Neuronal stem cell (in vitro differentiated cells): ENCODE measurements around the gene ST8SIA6.

Source experiments
- DNase-seq: peaks from one replicate; pipeline ENCODE4 v3.0.0-alpha.2; 2013; ENCODE audit warnings: low spot score
- H2AFZ ChIP-seq: one replicate; pipeline ENCODE4 v1.6.1; 2013; ENCODE audit warnings: mild to moderate bottlenecking, low read length, inconsistent platforms
- H2AK5ac ChIP-seq: 2 replicates; pipeline ENCODE4 v1.6.1; 2013; ENCODE audit warnings: low read depth, mild to moderate bottlenecking, inconsistent platforms, low read length, moderate library complexity, mixed read lengths
- H2BK120ac ChIP-seq: 2 replicates; pipeline ENCODE4 v1.6.1; 2013; ENCODE audit warnings: low read depth, mild to moderate bottlenecking, inconsistent platforms, low read length, moderate library complexity, mixed read lengths
- H2BK12ac ChIP-seq: one replicate; pipeline ENCODE4 v1.6.1; 2013; ENCODE audit warnings: low read length, inconsistent platforms
- H2BK15ac ChIP-seq: 2 replicates; pipeline ENCODE4 v1.6.1; 2013; ENCODE audit warnings: mild to moderate bottlenecking, low read length, inconsistent platforms, mixed read lengths
- H2BK5ac ChIP-seq: one replicate; pipeline ENCODE4 v1.6.1; 2013; ENCODE audit warnings: inconsistent platforms, mild to moderate bottlenecking, low read length, moderate library complexity
- H3K14ac ChIP-seq: one replicate; pipeline ENCODE4 v1.6.1; 2013; ENCODE audit warnings: low read length, inconsistent platforms
- H3K18ac ChIP-seq: 2 replicates; pipeline ENCODE4 v1.6.1; 2013; ENCODE audit warnings: low read length, inconsistent platforms
- H3K23ac ChIP-seq: 2 replicates; pipeline ENCODE4 v1.6.1; 2013; ENCODE audit warnings: low read depth, mild to moderate bottlenecking, mixed read lengths, low read length, inconsistent platforms; ENCODE audit not compliant: poor library complexity
- H3K27ac ChIP-seq: replicated peaks from 3 replicates; pipeline ENCODE4 v1.5.1; 2013; ENCODE audit warnings: low read length, inconsistent platforms
- H3K27me3 ChIP-seq, 3 experiments: 2 replicates each; pipeline ENCODE4 v1.6.1; 2013; ENCODE audit warnings: low read length in 3 of 3, mild to moderate bottlenecking in 2 of 3, inconsistent platforms in 1 of 3, low read depth in 1 of 3, mixed read lengths in 1 of 3, moderate library complexity in 1 of 3; ENCODE audit not compliant: control insufficient read depth in 3 of 3, insufficient read depth in 3 of 3
- H3K36me3 ChIP-seq, 2 donors: replicated peaks in 1 of 2; 2 replicates each; pipeline ENCODE4 v1.6.1; 2013; ENCODE audit warnings: low read length in 2 of 2; ENCODE audit not compliant: control insufficient read depth in 2 of 2, insufficient read depth in 2 of 2
- H3K4ac ChIP-seq: 2 replicates; pipeline ENCODE4 v1.6.1; 2013; ENCODE audit warnings: inconsistent platforms, mild to moderate bottlenecking, low read length, moderate library complexity
- H3K4me1 ChIP-seq, 2 donors: 1 replicate in 1 of 2; 2 replicates in 1 of 2; pipeline ENCODE4 v1.6.1; 2013; ENCODE audit warnings: low read length in 2 of 2, low read depth in 1 of 2; ENCODE audit not compliant: control insufficient read depth in 2 of 2, insufficient read depth in 1 of 2
- H3K4me2 ChIP-seq: one replicate; pipeline ENCODE4 v1.6.1; 2013; ENCODE audit warnings: mild to moderate bottlenecking, low read length, inconsistent platforms; ENCODE audit not compliant: insufficient read depth, poor library complexity, severe bottlenecking
- H3K4me3 ChIP-seq, 2 donors: 2 replicates each; pipeline ENCODE4 v1.5.1; 2013; ENCODE audit warnings: low read length in 2 of 2, mild to moderate bottlenecking in 2 of 2, inconsistent platforms in 1 of 2, moderate library complexity in 1 of 2
- H3K79me1 ChIP-seq: one replicate; pipeline ENCODE4 v1.6.1; 2013; ENCODE audit warnings: low read depth, mild to moderate bottlenecking, inconsistent platforms, low read length, moderate library complexity
- H3K9ac ChIP-seq: one replicate; pipeline ENCODE4 v1.6.1; 2013; ENCODE audit warnings: mild to moderate bottlenecking, low read depth, low read length, inconsistent platforms; ENCODE audit not compliant: poor library complexity
- H3K9me3 ChIP-seq, 2 donors: replicated peaks in 1 of 2; 2 replicates each; pipeline versions ENCODE3 to v1.6.1; 2013; ENCODE audit warnings: low read length in 2 of 2, mild to moderate bottlenecking in 2 of 2, inconsistent platforms in 1 of 2, low read depth in 1 of 2, mixed read lengths in 1 of 2, moderate library complexity in 1 of 2; ENCODE audit not compliant: control insufficient read depth in 2 of 2, insufficient read depth in 1 of 2
- H4K8ac ChIP-seq: one replicate; pipeline ENCODE4 v1.6.1; 2013; ENCODE audit warnings: low read depth, mild to moderate bottlenecking, inconsistent platforms, low read length, moderate library complexity
- H4K91ac ChIP-seq: one replicate; pipeline ENCODE4 v1.6.1; 2013; ENCODE audit warnings: low read length, low read depth, mild to moderate bottlenecking, inconsistent platforms; ENCODE audit not compliant: poor library complexity
- WGBS, 2 donors: extraction: QIAGEN DNeasy Blood & Tissue Kit; methylation state at CpG; one replicate each; pipeline ENCODE4 v1.1.7; 2013; ENCODE audit warnings: missing lambda C conversion rate in 2 of 2, mixed read lengths in 1 of 2; ENCODE audit not compliant: insufficient read length in 2 of 2, insufficient replicate concordance in 1 of 2; ENCODE audit errors: extremely low coverage in 2 of 2; 5-methylcytosine and 5-hydroxymethylcytosine counted together

ST8SIA6 gene

GRCh38 chr10:17465328-17466125 is 11.1 kb upstream of the ST8SIA6 start:
- Histone ChIP-seq H2BK15ac (no peak overlapping the region), H2BK12ac (no peak overlapping the region), H3K4me3 (no peak overlapping the region), H3K36me3 (no peaks in the 10 kb centered on the region), H2BK5ac (no peak overlapping the region), H3K9me3 (no peaks in the 10 kb centered on the region), H3K27me3 (no peaks in the 10 kb centered on the region), H3K18ac (no peak overlapping the region), H3K4me1 (no peaks in the 10 kb centered on the region), H2AFZ (no peak overlapping the region), H3K14ac (no peak overlapping the region), H2BK120ac (no peak overlapping the region), H3K4ac (no peak overlapping the region), H3K79me1 (no peaks in the 10 kb centered on the region), H3K4me2 (no peak overlapping the region), H2AK5ac (no peak overlapping the region), H3K27ac (no peak overlapping the region), H4K8ac (no peak overlapping the region), H3K9ac (no peak overlapping the region), H3K23ac (no peak overlapping the region), H4K91ac (no peak overlapping the region)
- WGBS, 2 donors: no CpG with 5 or more reads among the region's 5 CpGs
- no peak for DNase-seq

GRCh38 chr10:17464545-17464944 is 10.2 kb upstream of the ST8SIA6 start:
- Histone ChIP-seq H3K9me3 (no peaks in the 10 kb centered on the region), H2BK120ac (no peak overlapping the region), H2AK5ac (no peak overlapping the region), H3K27ac (no peak overlapping the region), H3K9ac (no peak overlapping the region), H2AFZ (no peak overlapping the region), H3K4me1 (no peaks in the 10 kb centered on the region), H2BK12ac (no peak overlapping the region), H2BK5ac (no peak overlapping the region), H3K23ac (no peak overlapping the region), H3K27me3 (no peaks in the 10 kb centered on the region), H3K4me3 (peak overlapping the region in 1 of 2 donors; percentile 55), H3K79me1 (no peaks in the 10 kb centered on the region), H3K14ac (no peak overlapping the region), H4K8ac (no peak overlapping the region), H3K4ac (no peak overlapping the region), H2BK15ac (no peak overlapping the region), H4K91ac (no peak overlapping the region), H3K18ac (no peak overlapping the region), H3K4me2 (no peak overlapping the region), H3K36me3 (no peaks in the 10 kb centered on the region)
- WGBS, 2 donors: 100% methylated on average over 1 of the region's 5 CpGs; no CpG with 5 or more reads in 1 of the 2 donors
- DNase-seq: no peak

- no peak overlapping the region for H2BK12ac ChIP-seq
- H3K27ac ChIP-seq: no peak overlapping the region
- no peaks in the 10 kb centered on the region for H3K79me1 ChIP-seq
- H3K9ac ChIP-seq: no peak overlapping the region
- H2AFZ ChIP-seq: no peak overlapping the region
- H3K4me2 ChIP-seq: no peak overlapping the region
- no peak overlapping the region for H4K91ac ChIP-seq
- no peak overlapping the region for H2BK120ac ChIP-seq
- H3K9me3 ChIP-seq: peaks cover 0 to 2% of the 10 kb centered on the region in 2 donors
- H3K4me1 ChIP-seq: no peaks in the 10 kb centered on the region
- H3K23ac ChIP-seq: no peak overlapping the region
- H4K8ac ChIP-seq: no peak overlapping the region
- H3K36me3 ChIP-seq: no peaks in the 10 kb centered on the region
- no peak overlapping the region for H2AK5ac ChIP-seq
- H2BK5ac ChIP-seq: no peak overlapping the region
- H3K4ac ChIP-seq: no peak overlapping the region
- DNase-seq: no peak
- H3K4me3 ChIP-seq: no peak overlapping the region
- H3K27me3 ChIP-seq: peaks cover 0 to 14% (median 0%) of the 10 kb centered on the region in 3 experiments
- no peak overlapping the region for H3K18ac ChIP-seq
- H2BK15ac ChIP-seq: no peak overlapping the region
- H3K14ac ChIP-seq: no peak overlapping the region
Measured at GRCh38 chr10:17460756-17461155, 6.4 kb upstream of the ST8SIA6 start.

GRCh38 chr10:17457083-17457482 is 2.7 kb upstream of the ST8SIA6 start:
- no peak overlapping the region for H4K91ac ChIP-seq
- H3K4me1 ChIP-seq: peaks cover 0 to 2% of the 10 kb centered on the region in 2 donors
- no peak overlapping the region for H3K4ac ChIP-seq
- no peak overlapping the region for H2BK15ac ChIP-seq
- no peak overlapping the region for H3K4me3 ChIP-seq
- no peak overlapping the region for H2BK5ac ChIP-seq
- H3K36me3 ChIP-seq: no peaks in the 10 kb centered on the region
- no peak for DNase-seq
- H2AK5ac ChIP-seq: no peak overlapping the region
- no peaks in the 10 kb centered on the region for H3K79me1 ChIP-seq
- no peak overlapping the region for H4K8ac ChIP-seq
- H3K9ac ChIP-seq: no peak overlapping the region
- H2AFZ ChIP-seq: no peak overlapping the region
- no peak overlapping the region for H3K23ac ChIP-seq
- H3K27me3 ChIP-seq: peaks cover 0 to 49% (median 2%) of the 10 kb centered on the region in 3 experiments
- H3K14ac ChIP-seq: no peak overlapping the region
- WGBS, 2 donors: no CpG with 5 or more reads among the region's 2 CpGs
- peaks cover 3 to 10% of the 10 kb centered on the region in 2 donors for H3K9me3 ChIP-seq
- no peak overlapping the region for H3K4me2 ChIP-seq
- no peak overlapping the region for H3K27ac ChIP-seq
- no peak overlapping the region for H2BK120ac ChIP-seq
- H3K18ac ChIP-seq: no peak overlapping the region
- no peak overlapping the region for H2BK12ac ChIP-seq
